HepG2 (cell line): ENCODE results near the gene AKAIN1. TPM values are rescaled to one million over a fixed set of nuclear protein-coding genes. Genes with fewer than 3 reads are reported as not detected.
A peak's percentile ranks its signal among the peaks of the same experiment; 100 is the strongest.

Source experiments
- FOXO4 ChIP-seq: sonication (generic); formaldehyde crosslinking; conservative IDR thresholded peaks from 2 replicates; pipeline ENCODE4 v1.8.1; 2023; ENCODE audit warnings: missing genetic modification reagents
- KDM4B ChIP-seq: sonication (generic); formaldehyde crosslinking; IDR thresholded peaks from 2 replicates; pipeline ENCODE4 v1.4.0; 2020; ENCODE audit warnings: missing genetic modification reagents
- SATB2 ChIP-seq: sonication (generic); formaldehyde crosslinking; IDR thresholded peaks from 2 replicates; pipeline ENCODE4 v1.5.0; 2020; ENCODE audit warnings: missing genetic modification reagents
- SOX13 ChIP-seq, 3 experiments: fragments of 450-650 bp in 1 of 3; sonication (generic) in 1 of 3; formaldehyde crosslinking in 1 of 3; IDR thresholded peaks in 2 of 3; conservative IDR thresholded peaks in 1 of 3; 2 replicates each; pipeline versions ENCODE4 v1.5.0 to v1.6.1; 2016 to 2020; ENCODE audit warnings: antibody characterized with exemption in 1 of 3, mild to moderate bottlenecking in 1 of 3, missing compliant biosample characterization in 1 of 3, missing genetic modification reagents in 1 of 3, moderate library complexity in 1 of 3
- SRSF1 ChIP-seq: fragments of 200-400 bp; formaldehyde crosslinking; optimal IDR thresholded peaks from 2 replicates; pipeline ENCODE3; 2017; ENCODE audit warnings: mild to moderate bottlenecking, low read depth, low read length, moderate library complexity
- ZNF318 ChIP-seq: sonication (generic); formaldehyde crosslinking; IDR thresholded peaks from 2 replicates; pipeline ENCODE4 v1.4.0; 2020; ENCODE audit warnings: mild to moderate bottlenecking, missing genetic modification reagents
- ZNF468 ChIP-seq: sonication (generic); formaldehyde crosslinking; IDR thresholded peaks from 2 replicates; pipeline ENCODE4 v1.8.0; 2022; ENCODE audit warnings: mild to moderate bottlenecking, moderate library complexity, missing genetic modification reagents
- ZNF609 ChIP-seq: sonication (generic); formaldehyde crosslinking; IDR thresholded peaks from 2 replicates; pipeline ENCODE4 v1.4.0; 2020; ENCODE audit warnings: mild to moderate bottlenecking, missing genetic modification reagents, borderline replicate concordance
- ZNF652 ChIP-seq: IDR thresholded peaks from 2 replicates; pipeline ENCODE4 v1.6.1; 2016; ENCODE audit warnings: low read depth, borderline replicate concordance
- ZNF670 ChIP-seq: sonication (generic); formaldehyde crosslinking; IDR thresholded peaks from 2 replicates; pipeline ENCODE4 v1.8.0; 2022; ENCODE audit warnings: mild to moderate bottlenecking, missing genetic modification reagents, borderline replicate concordance
- ZNF672 ChIP-seq: sonication (generic); formaldehyde crosslinking; IDR thresholded peaks from 2 replicates; pipeline ENCODE4 v1.8.1; 2022; ENCODE audit warnings: missing genetic modification reagents
- ZNF713 ChIP-seq: sonication (generic); formaldehyde crosslinking; IDR thresholded peaks from 2 replicates; pipeline ENCODE4 v1.4.0; 2020; ENCODE audit warnings: mild to moderate bottlenecking, missing genetic modification reagents
- ZNF772 ChIP-seq: sonication (generic); formaldehyde crosslinking; IDR thresholded peaks from 2 replicates; pipeline ENCODE4 v1.5.0; 2020; ENCODE audit warnings: mild to moderate bottlenecking, missing genetic modification reagents
- polyA plus RNA-seq, 8 experiments: library from polyadenylated mRNA; depleted of rRNA in 3 of 8; stranded (reverse) in 7 of 8; unstranded in 1 of 8; fragments of >200 nt; fragmentation: Illumina TruSeq in 4 of 8; extraction: Trizol in 4 of 8; gene quantifications; 2 replicates each; pipeline versions ENCODE4 v1.2.1 to v1.2.3, GENCODE V29; 2011 to 2016; ENCODE audit warnings: low read depth in 4 of 8, missing spikeins in 1 of 8, mixed read lengths in 1 of 8; ENCODE audit not compliant: insufficient read depth in 1 of 8
- total RNA-seq, 5 experiments: library from RNA; depleted of rRNA; stranded (reverse); fragments of >200 nt; fragmentation: Illumina TruSeq; extraction: Trizol; gene quantifications; 2 replicates each; pipeline ENCODE4 v1.2.3, GENCODE V29; 2016; ENCODE audit warnings: low read depth in 1 of 5

The AKAIN1 gene
- total and polyA plus RNA-seq, 2 of the 13 experiments (the other 11 are each of a cell fraction or from before 2014, with no cell fraction given) = not detected

GRCh38 chr18:5237723-5238370 lies 40.8 kb upstream of the AKAIN1 start (continued):
- TF ChIP-seq ZNF318 (CRISPR knock-in tag) = no peak
- peak; percentile 81 for TF ChIP-seq SRSF1
- 0 out of 2 replicates have a peak, but pooled peaks have one; percentile 44 for TF ChIP-seq ZNF672 (CRISPR knock-in tag)
- TF ChIP-seq ZNF713 (CRISPR knock-in tag) = no peak
- no peak for TF ChIP-seq ZNF670 (CRISPR knock-in tag)
- TF ChIP-seq SOX13 (IDR thresholded peaks at IDR 0.05) = no peak
- peak in 1 of 2 experiments; percentile 51; a peak in 2 of 4 replicates for TF ChIP-seq SOX13 (CRISPR knock-in tag; conservative IDR thresholded peaks at IDR 0.05 in 1 of 2, IDR thresholded peaks at IDR 0.05 in 1 of 2)
- TF ChIP-seq KDM4B (CRISPR knock-in tag) = no peak
- no peak for TF ChIP-seq ZNF652 (CRISPR knock-in tag)
- TF ChIP-seq FOXO4 (CRISPR knock-in tag) = no peak
- peak; percentile 67 for TF ChIP-seq ZNF609 (CRISPR knock-in tag)
- TF ChIP-seq ZNF772 = peak; percentile 85; the same call in 1 of the 2 replicates
- TF ChIP-seq SATB2 = peak; percentile 68
- TF ChIP-seq ZNF468 (CRISPR knock-in tag) = peak; percentile 83; the same call in 1 of the 2 replicates
